DMS 273 (cell line): ENCODE results near the gene MBD6.
A peak's percentile ranks its signal among the peaks of the same experiment; 100 is the strongest.

Source experiments
- DNase-seq: peaks from one replicate; lab custom pipeline; 2025; ENCODE audit not compliant: unreplicated experiment; lab: John Stamatoyannopoulos, UW

MBD6 gene

GRCh38 chr12:57522011-57522886 is at the start of gene MBD6:
Gene MBD6, plus strand, starts transcription at chr12:57522824. Its CDS starts 1,480 bp downstream, at chr12:57524304.
- DNase-seq = peak; percentile 94

- no peak for DNase-seq
Observed at GRCh38 chr12:57473392-57473791, 49.2 kb upstream of the MBD6 start.

- DNase-seq = no peak
Observed at GRCh38 chr12:57473886-57474285, 48.7 kb upstream of the MBD6 start.

- DNase-seq = no peak
Observed at GRCh38 chr12:57474430-57474829, 48.2 kb upstream of the MBD6 start.

- DNase-seq = no peak
Observed at GRCh38 chr12:57474862-57475261, 47.8 kb upstream of the MBD6 start.

- peak; percentile 32 for DNase-seq
Observed at GRCh38 chr12:57475271-57476161, 47.1 kb upstream of the MBD6 start.

GRCh38 chr12:57476162-57476992 is 46.2 kb upstream of the MBD6 start:
- DNase-seq = peak; percentile 32

- no peak for DNase-seq
Observed at GRCh38 chr12:57476993-57477709, 45.5 kb upstream of the MBD6 start.

GRCh38 chr12:57477710-57478681 is 44.6 kb upstream of the MBD6 start:
- no peak for DNase-seq

- peak; percentile 22 for DNase-seq
Observed at GRCh38 chr12:57479043-57479375, 43.6 kb upstream of the MBD6 start.

GRCh38 chr12:57479376-57480115 is 43.1 kb upstream of the MBD6 start, which contains the start of gene ARHGAP9:
Gene ARHGAP9, minus strand, starts transcription at chr12:57479866. Its CDS starts 460 bp downstream, at chr12:57479406.
- no peak for DNase-seq

- DNase-seq = no peak
Observed at GRCh38 chr12:57481671-57482070, 41.0 kb upstream of the MBD6 start.

GRCh38 chr12:57483466-57483865 is 39.2 kb upstream of the MBD6 start:
- DNase-seq = no peak

GRCh38 chr12:57485695-57486094 is 36.9 kb upstream of the MBD6 start:
- DNase-seq = no peak

GRCh38 chr12:57487055-57487596 is 35.5 kb upstream of the MBD6 start:
- DNase-seq = no peak

GRCh38 chr12:57487597-57488401 is 34.8 kb upstream of the MBD6 start, which contains the start of gene MARS1:
Gene MARS1, plus strand, starts transcription at chr12:57488068. Its CDS starts 23 bp downstream, at chr12:57488091.
- peak; percentile 97 for DNase-seq
